HepG2 (cell line): ENCODE measurements around the gene CIAO3. TPM values are rescaled to one million over a fixed set of nuclear protein-coding genes. Genes with fewer than 3 reads are reported as not detected.

Experiments used
- HES4 ChIP-seq: sonication (generic); formaldehyde crosslinking; IDR thresholded peaks from 2 replicates; pipeline ENCODE4 v1.9.0; 2021; ENCODE audit warnings: mild to moderate bottlenecking, missing genetic modification reagents, borderline replicate concordance
- HOXA3 ChIP-seq: sonication (generic); formaldehyde crosslinking; IDR thresholded peaks from 2 replicates; pipeline ENCODE4 v1.5.0; 2020; ENCODE audit warnings: missing genetic modification reagents
- HOXA9 ChIP-seq: sonication (generic); formaldehyde crosslinking; IDR thresholded peaks from 2 replicates; pipeline ENCODE4 v1.8.1; 2022; ENCODE audit warnings: missing genetic modification reagents, mild to moderate bottlenecking, moderate library complexity, borderline replicate concordance
- KDM2A ChIP-seq: sonication (generic); formaldehyde crosslinking; IDR thresholded peaks from 2 replicates; pipeline ENCODE4 v1.4.0; 2020; ENCODE audit warnings: low read depth, missing genetic modification reagents, borderline replicate concordance
- MXI1 ChIP-seq: IDR thresholded peaks from 3 replicates; pipeline ENCODE4 v1.6.1; 2012; ENCODE audit warnings: low read depth, low read length, inconsistent platforms, borderline replicate concordance
- NAIF1 ChIP-seq: sonication (generic); formaldehyde crosslinking; IDR thresholded peaks from 2 replicates; pipeline ENCODE4 v1.5.0; 2020; ENCODE audit warnings: mild to moderate bottlenecking, missing genetic modification reagents, borderline replicate concordance
- RARA ChIP-seq: IDR thresholded peaks from 2 replicates; pipeline ENCODE4 v1.6.1; 2016; ENCODE audit warnings: missing genetic modification reagents, missing compliant biosample characterization
- RFX3 ChIP-seq: IDR thresholded peaks from 2 replicates; pipeline ENCODE4 v1.6.1; 2016; ENCODE audit warnings: missing biosample characterization, missing genetic modification reagents
- SNRNP70 ChIP-seq: fragments of 200-400 bp; formaldehyde crosslinking; IDR thresholded peaks from 2 replicates; pipeline ENCODE4 v1.6.1; 2017; ENCODE audit warnings: mild to moderate bottlenecking, low read depth, low read length, moderate library complexity
- TRIM24 ChIP-seq: sonication (generic); formaldehyde crosslinking; IDR thresholded peaks from 2 replicates; pipeline ENCODE4 v1.8.0; 2022; ENCODE audit warnings: mild to moderate bottlenecking, missing genetic modification reagents
- ZBTB37 ChIP-seq: sonication (generic); formaldehyde crosslinking; IDR thresholded peaks from 2 replicates; pipeline ENCODE4 v1.4.0; 2020; ENCODE audit warnings: mild to moderate bottlenecking, missing genetic modification reagents
- ZBTB44 ChIP-seq: sonication (generic); formaldehyde crosslinking; IDR thresholded peaks from 2 replicates; pipeline ENCODE4 v1.4.0; 2020; ENCODE audit warnings: missing genetic modification reagents
- ZBTB7B ChIP-seq: sonication (generic); formaldehyde crosslinking; IDR thresholded peaks from 2 replicates; pipeline ENCODE4 v1.4.0; 2020; ENCODE audit warnings: missing genetic modification reagents
- ZFP36L2 ChIP-seq: sonication (generic); formaldehyde crosslinking; IDR thresholded peaks from 2 replicates; pipeline ENCODE4 v1.4.0; 2020; ENCODE audit warnings: missing genetic modification reagents
- ZFYVE20 ChIP-seq: sonication (generic); formaldehyde crosslinking; IDR thresholded peaks from 2 replicates; pipeline ENCODE4 v1.8.0; 2023; ENCODE audit warnings: low read depth, mild to moderate bottlenecking, moderate library complexity, missing genetic modification reagents, borderline replicate concordance
- ZMYM3 ChIP-seq: sonication (generic); formaldehyde crosslinking; IDR thresholded peaks from 2 replicates; pipeline ENCODE4 v1.5.1; 2020; ENCODE audit warnings: mild to moderate bottlenecking, missing genetic modification reagents
- ZNF124 ChIP-seq: sonication (generic); formaldehyde crosslinking; IDR thresholded peaks from 2 replicates; pipeline ENCODE4 v1.4.0; 2020; ENCODE audit warnings: missing genetic modification reagents
- ZNF160 ChIP-seq: sonication (generic); formaldehyde crosslinking; IDR thresholded peaks from 2 replicates; pipeline ENCODE4 v1.8.0; 2022; ENCODE audit warnings: mild to moderate bottlenecking, inconsistent platforms, missing genetic modification reagents
- ZNF234 ChIP-seq: sonication (generic); formaldehyde crosslinking; conservative IDR thresholded peaks from 2 replicates; pipeline ENCODE4 v1.5.1; 2020; ENCODE audit warnings: mild to moderate bottlenecking, missing genetic modification reagents
- ZNF350 ChIP-seq: sonication (generic); formaldehyde crosslinking; IDR thresholded peaks from 2 replicates; pipeline ENCODE4 v1.4.0; 2020; ENCODE audit warnings: mild to moderate bottlenecking, low read depth, missing genetic modification reagents, borderline replicate concordance
- ZNF644 ChIP-seq: IDR thresholded peaks from 2 replicates; pipeline ENCODE4 v1.6.1; 2016; ENCODE audit warnings: low read depth
- ZNF652 ChIP-seq: IDR thresholded peaks from 2 replicates; pipeline ENCODE4 v1.6.1; 2016; ENCODE audit warnings: low read depth, borderline replicate concordance
- ZNF746 ChIP-seq: sonication (generic); formaldehyde crosslinking; IDR thresholded peaks from 2 replicates; pipeline ENCODE4 v1.8.0; 2022; ENCODE audit warnings: mild to moderate bottlenecking, missing genetic modification reagents
- ZNF776 ChIP-seq: sonication (generic); formaldehyde crosslinking; IDR thresholded peaks from 2 replicates; pipeline ENCODE4 v1.4.0; 2020; ENCODE audit warnings: mild to moderate bottlenecking, missing genetic modification reagents
- ZNF850 ChIP-seq: sonication (generic); formaldehyde crosslinking; conservative IDR thresholded peaks from 2 replicates; pipeline ENCODE4 v1.9.0; 2021; ENCODE audit warnings: mild to moderate bottlenecking, missing genetic modification reagents
- polyA plus RNA-seq, 8 experiments: library from polyadenylated mRNA; depleted of rRNA in 3 of 8; stranded (reverse) in 7 of 8; unstranded in 1 of 8; fragments of >200 nt; fragmentation: Illumina TruSeq in 4 of 8; extraction: Trizol in 4 of 8; gene quantifications; 2 replicates each; pipeline versions ENCODE4 v1.2.1 to v1.2.3, GENCODE V29; 2011 to 2016; ENCODE audit warnings: low read depth in 4 of 8, missing spikeins in 1 of 8, mixed read lengths in 1 of 8; ENCODE audit not compliant: insufficient read depth in 1 of 8
- total RNA-seq, 5 experiments: library from RNA; depleted of rRNA; stranded (reverse); fragments of >200 nt; fragmentation: Illumina TruSeq; extraction: Trizol; gene quantifications; 2 replicates each; pipeline ENCODE4 v1.2.3, GENCODE V29; 2016; ENCODE audit warnings: low read depth in 1 of 5
- TF ChIP-seq, protein P1 (sequence below): sonication (generic); formaldehyde crosslinking; conservative IDR thresholded peaks from 2 replicates; pipeline ENCODE4 v1.8.0; 2022; ENCODE audit warnings: missing genetic modification reagents
- TF ChIP-seq, protein P2 (sequence below): IDR thresholded peaks from 2 replicates; pipeline ENCODE4 v1.6.1; 2016; ENCODE audit warnings: missing genetic modification reagents, missing compliant biosample characterization

Gene CIAO3
- total and polyA plus RNA-seq, 2 of the 13 experiments (the other 11 are each of a cell fraction or from before 2014, with no cell fraction given), result 21.7 to 25.0 TPM

GRCh38 chr16:740764-741505 is at the start of gene CIAO3 (continued):
- TF ChIP-seq ZNF652 (CRISPR knock-in tag) (no peak), ZNF746 (no peak), ZNF234 (CRISPR knock-in tag) (peak; percentile 47; the same call in 1 of the 2 replicates), ZNF160 (CRISPR knock-in tag) (no peak), ZNF850 (no peak), TRIM24 (no peak), SNRNP70 (no peak), MXI1 (peak; percentile 96; the same call in 2 of the 3 replicates), ZMYM3 (CRISPR knock-in tag) (no peak), ZFYVE20 (0 out of 2 replicates have a peak, but pooled peaks have one; percentile 39), HOXA3 (peak; percentile 96), ZNF644 (CRISPR knock-in tag) (no peak), HES4 (CRISPR knock-in tag) (peak; percentile 83), ZBTB7B (peak; percentile 68), RFX3 (CRISPR knock-in tag) (no peak), KDM2A (CRISPR knock-in tag) (peak; percentile 98), NAIF1 (CRISPR knock-in tag) (no peak), ZBTB37 (CRISPR knock-in tag) (no peak), RARA (CRISPR knock-in tag) (no peak), ZBTB44 (CRISPR knock-in tag) (no peak), ZNF776 (peak; percentile 54; the same call in 1 of the 2 replicates), ZNF124 (peak; percentile 19; the same call in 1 of the 2 replicates), ZNF350 (0 out of 2 replicates have a peak, but pooled peaks have one; percentile 31), ZFP36L2 (CRISPR knock-in tag) (no peak), HOXA9 (CRISPR knock-in tag) (peak; percentile 67; the same call in 1 of the 2 replicates)
- TF ChIP-seq, protein P1, sequence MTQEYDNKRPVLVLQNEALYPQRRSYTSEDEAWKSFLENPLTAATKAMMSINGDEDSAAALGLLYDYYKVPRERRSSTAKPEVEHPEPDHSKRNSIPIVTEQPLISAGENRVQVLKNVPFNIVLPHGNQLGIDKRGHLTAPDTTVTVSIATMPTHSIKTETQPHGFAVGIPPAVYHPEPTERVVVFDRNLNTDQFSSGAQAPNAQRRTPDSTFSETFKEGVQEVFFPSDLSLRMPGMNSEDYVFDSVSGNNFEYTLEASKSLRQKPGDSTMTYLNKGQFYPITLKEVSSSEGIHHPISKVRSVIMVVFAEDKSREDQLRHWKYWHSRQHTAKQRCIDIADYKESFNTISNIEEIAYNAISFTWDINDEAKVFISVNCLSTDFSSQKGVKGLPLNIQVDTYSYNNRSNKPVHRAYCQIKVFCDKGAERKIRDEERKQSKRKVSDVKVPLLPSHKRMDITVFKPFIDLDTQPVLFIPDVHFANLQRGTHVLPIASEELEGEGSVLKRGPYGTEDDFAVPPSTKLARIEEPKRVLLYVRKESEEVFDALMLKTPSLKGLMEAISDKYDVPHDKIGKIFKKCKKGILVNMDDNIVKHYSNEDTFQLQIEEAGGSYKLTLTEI (CRISPR knock-in tag), result no peak
- TF ChIP-seq, protein P2, sequence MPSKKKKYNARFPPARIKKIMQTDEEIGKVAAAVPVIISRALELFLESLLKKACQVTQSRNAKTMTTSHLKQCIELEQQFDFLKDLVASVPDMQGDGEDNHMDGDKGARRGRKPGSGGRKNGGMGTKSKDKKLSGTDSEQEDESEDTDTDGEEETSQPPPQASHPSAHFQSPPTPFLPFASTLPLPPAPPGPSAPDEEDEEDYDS (CRISPR knock-in tag), result peak; percentile 66
